ENCODE results near the gene ACE2. TPM values are rescaled to one million over a fixed set of nuclear protein-coding genes. Genes with fewer than 3 reads are reported as not detected.

Gene ACE2
- total RNA-seq, 1 experiment from 2014 or later: not detected

DNA sequence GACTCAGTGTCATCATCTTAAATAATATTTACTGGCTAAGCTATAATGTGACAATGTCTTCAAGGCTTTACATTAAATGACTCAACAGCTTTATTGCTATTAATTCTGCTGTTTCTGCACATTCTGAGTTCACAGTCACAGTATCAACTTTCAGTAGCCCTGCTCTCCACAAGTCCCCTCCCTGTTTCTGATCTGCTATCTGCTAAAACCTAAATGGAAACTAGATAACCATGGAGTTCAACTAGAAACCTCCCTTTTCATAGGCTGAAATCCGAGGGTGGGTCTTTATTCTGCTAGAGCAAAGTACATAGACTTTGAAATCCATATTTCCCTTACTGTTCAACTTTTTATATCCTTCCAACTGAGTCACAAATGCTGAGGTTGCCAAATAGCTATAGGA is 5.4 kb upstream of the ACE2 start:
- H3K4me3 Mint-ChIP-seq: no peak overlapping the region

More for the DNA sequence above, 5.4 kb upstream of the ACE2 start:
- Histone ChIP-seq H3K23me2 (ENCODE audit: insufficient read length, low read depth, low read length, poor library complexity, severe bottlenecking) (no peaks in the 10 kb centered on the region), H3K79me2 (ENCODE audit: insufficient read depth, low read length) (no peaks in the 10 kb centered on the region), H4K91ac (ENCODE audit: insufficient read length, low read depth, low read length) (no peak overlapping the region), H3K4me1 (ENCODE audit: insufficient read depth, low read length) (no peaks in the 10 kb centered on the region; the same call in 1 of the 2 replicates), H3K4me2 (ENCODE audit: insufficient read depth, insufficient read length, low read length) (no peak overlapping the region), H3K79me1 (ENCODE audit: insufficient read depth, low read depth, low read length, poor library complexity, severe bottlenecking) (no peaks in the 10 kb centered on the region), H2AFZ (ENCODE audit: low read length) (no peak overlapping the region), H2BK15ac (ENCODE audit: low read depth, low read length) (no peak overlapping the region), H3K56ac (ENCODE audit: insufficient read length, low read depth, low read length) (no peak overlapping the region), H3K4ac (ENCODE audit: low read depth, low read length) (no peak overlapping the region), H3K18ac (ENCODE audit: insufficient read length, low read depth, low read length) (no peak overlapping the region), H2BK120ac (ENCODE audit: low read depth, low read length, poor library complexity, severe bottlenecking) (no peak overlapping the region), H2AK5ac (ENCODE audit: insufficient read length, low read length) (no peak overlapping the region), H3K9me3 (ENCODE audit: control insufficient read depth, low read depth, low read length) (no peaks in the 10 kb centered on the region), H2BK5ac (ENCODE audit: insufficient read length, low read length) (no peak overlapping the region), H4K20me1 (ENCODE audit: control insufficient read depth, insufficient read depth, insufficient read length) (no peaks in the 10 kb centered on the region), H3K23ac (ENCODE audit: insufficient read length, low read depth, low read length) (no peak overlapping the region), H3K27ac (ENCODE audit: insufficient read length, low read depth, low read length) (no peak overlapping the region), H3K27me3 (ENCODE audit: insufficient read depth, low read length) (no peaks in the 10 kb centered on the region), H2BK12ac (ENCODE audit: insufficient read length, low read depth, low read length) (no peak overlapping the region), H3K14ac (ENCODE audit: insufficient read depth, low read length) (no peak overlapping the region), H3T11ph (ENCODE audit: low read length) (no peak overlapping the region), H4K5ac (ENCODE audit: insufficient read length, low read depth, low read length) (no peak overlapping the region), H2BK20ac (ENCODE audit: low read depth, low read length, poor library complexity, severe bottlenecking) (no peak overlapping the region), H3K9ac (ENCODE audit: extremely low read depth, insufficient read length, low read length) (no peak overlapping the region), H4K8ac (replicated peaks; ENCODE audit: insufficient read length, low read depth, low read length) (no peak overlapping the region)
- peaks cover 3 to 4% of the 10 kb centered on the region in 2 experiments; a peak in 2 of 4 replicates for H3K4me1 Mint-ChIP-seq
- TF ChIP-seq CTCF (conservative IDR thresholded peaks at IDR 0.05): no peak
- DNase-seq: no peak
- H3K27me3 Mint-ChIP-seq (ENCODE audit: low read depth): no peaks in the 10 kb centered on the region
- no peak overlapping the region for H3K27ac Mint-ChIP-seq
- no peaks in the 10 kb centered on the region for H3K9me3 Mint-ChIP-seq
- no CpG with 5 or more reads among the region's 1 CpG for WGBS (ENCODE audit: extremely low coverage, insufficient read length, low lambda C conversion rate)
- peaks cover 0 to 1% (median 0%) of the 10 kb centered on the region in 3 experiments; a peak in 1 of 7 replicates for H3K36me3 Mint-ChIP-seq (ENCODE audit: insufficient read depth in 1 of 3, low read depth in 3 of 3)

Measured in H9 (cell line).